CD4-positive, alpha-beta T cell treated with Interleukin-15 for 4 hours (primary cell): ENCODE results near the gene SMIM7.

ENCODE experiments used
- DNase-seq: peaks from one replicate; pipeline ENCODE4 v3.0.0-alpha.2; 2020; ENCODE audit warnings: low spot score

The SMIM7 gene

DNA sequence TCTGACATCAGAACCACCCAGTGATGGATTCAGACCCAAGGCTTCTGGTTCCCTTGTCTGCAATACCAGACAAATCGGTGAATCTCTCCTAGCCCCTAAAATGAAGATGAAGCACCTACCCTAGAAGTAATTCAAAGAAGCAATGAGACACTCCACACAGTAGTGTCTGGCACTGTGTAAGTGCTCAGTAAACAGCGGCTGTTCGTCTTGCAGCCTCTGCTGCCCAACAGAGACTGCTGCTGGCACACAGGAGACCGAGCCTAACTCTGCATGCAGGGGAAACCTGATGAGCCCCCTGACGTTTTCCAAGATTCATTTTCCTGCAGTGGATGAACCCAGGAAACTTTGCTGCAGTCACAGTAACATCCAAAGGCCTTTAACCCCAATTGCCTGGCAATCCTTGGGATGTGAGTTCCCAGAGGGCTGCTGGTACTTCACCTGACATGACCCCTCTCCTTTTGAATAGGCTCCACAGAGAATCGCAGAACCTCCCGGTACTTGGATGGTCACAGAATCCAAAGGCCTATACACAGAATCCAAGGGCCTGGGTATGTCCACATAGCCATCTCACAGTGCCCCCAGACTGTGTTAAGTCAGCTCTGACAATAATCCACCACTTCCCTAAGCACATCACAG is 38.7 kb downstream of the SMIM7 start:
- no peak for DNase-seq

- DNase-seq: no peak
These were observed 39.4 kb downstream of the SMIM7 start for GRCh38 chr19:16620584-16620983.

- no peak for DNase-seq
These were observed 39.9 kb downstream of the SMIM7 start for GRCh38 chr19:16620018-16620417.

DNA sequence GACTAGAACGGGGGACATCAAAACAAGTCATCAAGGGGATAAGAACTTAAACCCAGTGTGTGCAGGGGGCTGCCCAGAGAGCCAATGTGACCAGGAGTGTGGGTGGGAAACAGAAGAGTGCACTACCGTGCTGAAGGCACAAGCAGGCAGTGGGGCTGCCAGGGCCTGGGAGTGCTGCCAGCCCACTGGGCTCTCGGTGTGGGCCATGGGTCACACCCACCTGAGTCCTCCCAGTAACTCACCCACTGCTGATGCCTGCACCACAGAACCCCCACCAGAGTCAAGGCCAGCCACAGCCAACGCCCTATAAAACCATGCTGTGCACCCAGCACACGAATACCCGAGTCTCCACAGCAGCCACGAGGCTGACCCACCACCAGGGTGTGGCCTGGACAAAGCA is 40.5 kb downstream of the SMIM7 start:
- no peak for DNase-seq

DNA sequence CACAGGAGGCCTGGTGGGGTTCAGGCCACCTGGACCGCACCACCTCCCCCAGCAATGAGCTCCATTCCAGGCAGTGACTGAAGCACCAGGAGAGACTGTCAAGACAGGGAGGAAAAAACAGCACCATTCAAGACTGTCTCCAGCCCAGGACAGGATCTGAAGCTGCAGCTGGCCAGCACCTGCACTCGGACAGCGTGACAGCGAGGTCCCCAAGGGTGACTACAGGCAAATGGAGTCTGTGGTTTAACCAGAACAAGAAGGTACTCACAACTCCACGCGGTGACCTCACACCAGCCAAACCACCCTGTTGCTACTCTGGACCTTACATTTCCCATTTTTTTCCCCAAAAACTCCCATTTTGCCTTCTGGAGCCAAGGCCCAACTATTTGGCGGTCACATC is 41.7 kb downstream of the SMIM7 start:
- no peak for DNase-seq

DNA sequence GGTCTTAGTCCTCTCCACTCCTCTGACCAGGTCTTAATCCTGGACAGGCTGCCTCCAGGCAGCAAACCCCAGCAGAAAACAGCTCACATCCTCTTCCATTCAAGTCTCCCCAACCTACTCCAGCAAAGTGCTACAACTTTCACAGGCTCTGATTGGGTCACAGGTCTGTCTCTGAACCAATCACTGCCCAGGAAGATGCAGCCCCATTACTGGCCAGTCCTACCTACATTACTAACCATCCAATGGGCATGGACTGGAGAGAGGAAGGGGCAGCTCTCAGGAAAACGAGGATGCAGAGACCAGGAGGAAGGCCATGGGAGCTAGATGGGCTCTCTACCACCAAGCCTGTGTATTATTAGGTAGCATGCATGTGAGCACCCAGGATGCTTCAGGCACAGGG is 44.1 kb downstream of the SMIM7 start:
- DNase-seq: no peak

- no peak for DNase-seq
These were observed 45.0 kb downstream of the SMIM7 start for GRCh38 chr19:16614941-16615340.

DNA sequence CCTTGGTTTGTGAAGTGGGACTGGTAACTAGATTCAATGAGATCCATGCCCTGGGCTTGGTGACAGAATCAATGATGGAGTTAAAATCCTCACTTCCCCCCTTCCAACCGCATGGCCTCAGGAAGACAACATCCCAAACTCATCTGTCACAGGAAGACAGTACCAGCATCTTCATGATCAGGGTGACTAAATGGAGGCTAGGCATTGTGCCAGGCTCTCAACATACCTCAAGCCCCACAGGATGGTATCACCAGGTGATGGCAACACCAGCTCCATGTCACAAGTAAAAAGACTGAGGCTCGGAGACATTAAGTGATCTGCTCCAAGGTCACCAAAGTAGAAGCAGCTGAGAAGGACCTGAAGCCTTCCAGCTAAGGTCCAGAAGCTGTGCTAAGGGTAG is 46.1 kb downstream of the SMIM7 start:
- DNase-seq: no peak

- DNase-seq: no peak
These were observed 47.3 kb downstream of the SMIM7 start for GRCh38 chr19:16612636-16613035.

DNA sequence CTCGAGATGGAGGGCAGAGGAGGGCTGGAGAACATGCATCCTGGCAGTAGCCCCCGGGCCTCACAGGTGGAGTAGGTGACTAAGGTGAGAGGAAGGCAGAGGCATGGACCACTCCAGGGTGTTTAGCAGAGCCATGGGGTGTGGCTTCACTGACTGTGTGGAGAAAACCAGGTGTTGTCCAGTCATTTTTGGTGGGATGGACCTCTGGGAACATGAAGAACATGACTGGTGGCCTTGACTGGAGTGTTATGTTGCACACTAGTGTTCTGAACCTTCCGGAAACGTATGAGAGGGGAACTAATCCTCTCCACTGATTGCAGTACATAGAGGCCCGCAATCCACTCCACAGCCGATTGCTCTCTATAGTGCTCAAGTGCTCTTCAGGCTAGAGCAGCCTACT is 48.8 kb downstream of the SMIM7 start:
- no peak for DNase-seq

GRCh38 chr19:16609511-16610200 is 50.3 kb downstream of the SMIM7 start:
- DNase-seq: no peak

- DNase-seq: no peak
These were observed 51.6 kb downstream of the SMIM7 start for GRCh38 chr19:16608290-16608739.

- DNase-seq: no peak
These were observed 52.1 kb downstream of the SMIM7 start for GRCh38 chr19:16607819-16608218.

GRCh38 chr19:16605553-16605994 is 54.4 kb downstream of the SMIM7 start:
- no peak for DNase-seq

DNA sequence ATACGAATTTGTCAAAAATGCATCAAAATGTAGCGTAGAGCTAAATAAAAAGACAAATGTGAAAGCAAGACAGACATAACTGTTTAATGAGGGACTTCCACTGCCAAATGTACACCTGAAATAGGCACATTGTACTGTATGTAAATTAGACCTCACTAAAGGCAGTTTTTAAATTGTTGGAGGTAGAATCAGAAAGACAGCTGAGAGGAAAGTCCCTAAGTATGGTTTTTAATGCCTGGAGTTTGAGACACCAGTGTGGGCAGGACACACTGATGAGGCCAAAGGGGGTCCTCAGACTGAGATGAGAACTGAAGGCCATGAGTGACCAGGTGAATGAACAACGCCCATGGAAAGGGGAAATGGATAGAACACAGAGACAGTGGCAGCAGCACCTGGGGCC is 54.8 kb downstream of the SMIM7 start:
- no peak for DNase-seq

GRCh38 chr19:16604615-16605014 is 55.3 kb downstream of the SMIM7 start:
- no peak for DNase-seq

- no peak for DNase-seq
These were observed 56.9 kb downstream of the SMIM7 start for GRCh38 chr19:16603090-16603489.

- DNase-seq: no peak
These were observed 58.4 kb downstream of the SMIM7 start for GRCh38 chr19:16601378-16602052.

GRCh38 chr19:16600824-16601223 is 59.1 kb downstream of the SMIM7 start:
- no peak for DNase-seq

DNA sequence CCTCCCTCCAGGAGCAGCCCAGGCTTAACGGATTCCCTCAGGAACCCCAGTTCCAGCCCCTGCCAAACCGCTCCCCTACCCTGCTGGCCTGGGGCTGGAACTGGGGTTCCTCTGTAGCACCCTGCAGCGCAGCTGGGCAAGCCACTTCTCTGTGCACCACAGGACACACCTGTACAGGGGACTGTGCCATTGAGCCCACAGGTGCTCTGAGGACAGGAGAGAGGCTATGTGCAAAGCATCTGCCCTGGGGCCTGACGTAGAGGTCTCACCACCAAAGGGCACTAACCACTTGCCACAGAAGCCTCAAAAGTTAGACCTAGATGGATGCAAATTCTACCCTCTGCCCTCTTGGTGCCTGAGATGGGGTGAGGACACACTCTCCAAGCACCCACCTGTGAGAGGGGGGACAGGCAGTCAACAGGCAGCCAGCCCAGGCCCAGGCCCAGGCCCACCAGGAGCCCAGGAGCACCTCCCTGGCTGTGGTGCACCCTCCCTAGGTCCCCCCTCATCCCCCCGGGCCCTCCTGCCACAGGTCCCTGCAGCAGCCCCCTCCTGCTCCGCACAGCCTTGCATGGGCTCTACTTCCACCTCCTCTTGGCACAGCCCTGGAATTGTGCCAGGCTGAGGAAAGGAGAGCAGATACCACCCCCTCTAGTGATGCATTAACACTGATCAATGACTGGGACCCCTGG is 60.1 kb downstream of the SMIM7 start:
- DNase-seq: no peak

DNA sequence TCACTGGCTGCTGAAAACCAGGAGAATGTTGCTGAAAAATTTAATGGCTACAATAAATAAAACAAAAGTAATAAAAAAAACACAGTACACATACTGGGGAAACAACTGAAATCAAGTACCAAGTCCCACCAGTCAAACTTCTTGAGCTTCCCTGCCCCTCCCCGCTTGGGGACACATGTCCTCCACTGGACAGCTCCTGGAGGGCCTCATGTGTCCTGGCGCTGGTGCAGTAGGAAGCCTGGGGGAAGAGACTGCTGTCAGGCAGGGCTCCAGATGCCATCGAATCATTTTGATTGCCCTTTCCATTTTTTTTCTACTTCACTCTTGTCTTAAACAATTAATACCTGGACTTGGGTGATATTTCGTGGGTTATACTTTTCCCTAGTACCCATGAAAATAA is 61.1 kb downstream of the SMIM7 start:
- DNase-seq: no peak

- DNase-seq: no peak
These were observed 63.5 kb downstream of the SMIM7 start for GRCh38 chr19:16596399-16596798.
